ENCODE results near the gene CPOX.

The CPOX gene

GRCh38 chr3:98628317-98628716, 34.9 kb upstream of the CPOX start:
- Histone ChIP-seq H3K9ac (ENCODE audit: low read length) (no peak overlapping the region), H3K9me3 (ENCODE audit: insufficient read depth, low read length) (no peaks in the 10 kb centered on the region), H4K20me1 (ENCODE audit: low read depth, low read length) (no peaks in the 10 kb centered on the region), H3K9me2 (replicated peaks; ENCODE audit: insufficient read depth, low read length) (no peaks in the 10 kb centered on the region), H2AFZ (ENCODE audit: low read depth, low read length, severe bottlenecking) (no peak overlapping the region), H3K4me3 (ENCODE audit: insufficient read depth, low read length, poor library complexity, severe bottlenecking) (no peak overlapping the region), H3F3A (ENCODE audit: insufficient read depth) (no peaks in the 10 kb centered on the region), H3K4me2 (ENCODE audit: low read depth, low read length, poor library complexity, severe bottlenecking) (no peak overlapping the region), H3K27me3 (ENCODE audit: low read length) (no peaks in the 10 kb centered on the region), H3K79me2 (ENCODE audit: insufficient read depth, low read length) (no peaks in the 10 kb centered on the region), H3K27ac (ENCODE audit: low read depth, low read length) (no peak overlapping the region), H3K36me3 (ENCODE audit: low read length) (no peaks in the 10 kb centered on the region)
- TF ChIP-seq EZH2phosphoT487 (conservative IDR thresholded peaks at IDR 0.05; ENCODE audit: low read length), result no peak
- TF ChIP-seq CTCF (IDR thresholded peaks at IDR 0.05; ENCODE audit: insufficient read depth, low read length, poor library complexity, severe bottlenecking), result no peak

GRCh38 chr3:98626151-98626550, 32.7 kb upstream of the CPOX start:
- no peak overlapping the region for H2AFZ ChIP-seq (ENCODE audit: low read depth, low read length, severe bottlenecking)
- H3K79me2 ChIP-seq (ENCODE audit: insufficient read depth, low read length), result no peaks in the 10 kb centered on the region
- H3K9me3 ChIP-seq (ENCODE audit: insufficient read depth, low read length), result no peaks in the 10 kb centered on the region

GRCh38 chr3:98623572-98624280, 30.3 kb upstream of the CPOX start:
- H4K20me1 ChIP-seq (ENCODE audit: low read depth, low read length), result no peaks in the 10 kb centered on the region
- H3K4me2 ChIP-seq (ENCODE audit: low read depth, low read length, poor library complexity, severe bottlenecking), result no peak overlapping the region
- no peak overlapping the region for H3K4me3 ChIP-seq (ENCODE audit: insufficient read depth, low read length, poor library complexity, severe bottlenecking)
- no peaks in the 10 kb centered on the region for H3K27me3 ChIP-seq (ENCODE audit: low read length)
- no peaks in the 10 kb centered on the region for H3K79me2 ChIP-seq (ENCODE audit: insufficient read depth, low read length)
- H3K9ac ChIP-seq (ENCODE audit: low read length), result no peak overlapping the region
- H2AFZ ChIP-seq (ENCODE audit: low read depth, low read length, severe bottlenecking), result no peak overlapping the region
- no peaks in the 10 kb centered on the region for H3K9me2 ChIP-seq (replicated peaks; ENCODE audit: insufficient read depth, low read length)
- no peaks in the 10 kb centered on the region for H3K36me3 ChIP-seq (ENCODE audit: low read length)
- no peak overlapping the region for H3K27ac ChIP-seq (ENCODE audit: low read depth, low read length)
- TF ChIP-seq EZH2phosphoT487 (conservative IDR thresholded peaks at IDR 0.05; ENCODE audit: low read length), result no peak
- H3K9me3 ChIP-seq (ENCODE audit: insufficient read depth, low read length), result no peaks in the 10 kb centered on the region
- H3F3A ChIP-seq (ENCODE audit: insufficient read depth), result no peaks in the 10 kb centered on the region

More at GRCh38 chr3:98626151-98626550, 32.7 kb upstream of the CPOX start:
- H3K4me2 ChIP-seq (ENCODE audit: low read depth, low read length, poor library complexity, severe bottlenecking), result no peak overlapping the region
- H3K36me3 ChIP-seq (ENCODE audit: low read length), result no peaks in the 10 kb centered on the region
- no peak overlapping the region for H3K4me3 ChIP-seq (ENCODE audit: insufficient read depth, low read length, poor library complexity, severe bottlenecking)
- H3K27ac ChIP-seq (ENCODE audit: low read depth, low read length), result no peak overlapping the region
- no peaks in the 10 kb centered on the region for H3K9me2 ChIP-seq (replicated peaks; ENCODE audit: insufficient read depth, low read length)
- no peaks in the 10 kb centered on the region for H4K20me1 ChIP-seq (ENCODE audit: low read depth, low read length)
- H3K9ac ChIP-seq (ENCODE audit: low read length), result no peak overlapping the region
- no peak for TF ChIP-seq EZH2phosphoT487 (conservative IDR thresholded peaks at IDR 0.05; ENCODE audit: low read length)
- no peak for TF ChIP-seq CTCF (IDR thresholded peaks at IDR 0.05; ENCODE audit: insufficient read depth, low read length, poor library complexity, severe bottlenecking)
- H3F3A ChIP-seq (ENCODE audit: insufficient read depth), result no peaks in the 10 kb centered on the region
- H3K27me3 ChIP-seq (ENCODE audit: low read length), result no peaks in the 10 kb centered on the region

GRCh38 chr3:98617841-98618240, 24.4 kb upstream of the CPOX start:
- Histone ChIP-seq H3K4me2 (ENCODE audit: low read depth, low read length, poor library complexity, severe bottlenecking) (no peak overlapping the region), H2AFZ (ENCODE audit: low read depth, low read length, severe bottlenecking) (no peak overlapping the region), H3K9ac (ENCODE audit: low read length) (no peak overlapping the region), H3K79me2 (ENCODE audit: insufficient read depth, low read length) (no peaks in the 10 kb centered on the region), H3F3A (ENCODE audit: insufficient read depth) (no peaks in the 10 kb centered on the region), H3K9me3 (ENCODE audit: insufficient read depth, low read length) (no peaks in the 10 kb centered on the region), H3K4me3 (ENCODE audit: insufficient read depth, low read length, poor library complexity, severe bottlenecking) (no peak overlapping the region), H4K20me1 (ENCODE audit: low read depth, low read length) (no peaks in the 10 kb centered on the region), H3K27ac (ENCODE audit: low read depth, low read length) (no peak overlapping the region), H3K27me3 (ENCODE audit: low read length) (no peaks in the 10 kb centered on the region), H3K36me3 (ENCODE audit: low read length) (no peaks in the 10 kb centered on the region), H3K9me2 (replicated peaks; ENCODE audit: insufficient read depth, low read length) (no peaks in the 10 kb centered on the region)
- TF ChIP-seq CTCF (IDR thresholded peaks at IDR 0.05; ENCODE audit: insufficient read depth, low read length, poor library complexity, severe bottlenecking) (no peak), EZH2phosphoT487 (conservative IDR thresholded peaks at IDR 0.05; ENCODE audit: low read length) (no peak)
